SH-SY5Y (cell line): ENCODE data around the gene ZNF182.

Source experiments
- GATA2 ChIP-seq: IDR thresholded peaks from 2 replicates; pipeline ENCODE4 v1.6.1; 2011; ENCODE audit warnings: mild to moderate bottlenecking, low read depth, low read length
- GATA3 ChIP-seq: IDR thresholded peaks from 2 replicates; pipeline ENCODE4 v1.6.1; 2011; ENCODE audit warnings: low read depth, mild to moderate bottlenecking, low read length, moderate library complexity

- TF ChIP-seq GATA2 (no peak), GATA3 (no peak)
Measured at GRCh38 chrX:47940448-47940847, 63.3 kb downstream of the ZNF182 start.
